H1 (cell line): ENCODE measurements around the gene DYNLL1. TPM values are rescaled to one million over a fixed set of nuclear protein-coding genes. Genes with fewer than 3 reads are reported as not detected.

ENCODE experiments used
- CTCF ChIA-PET: fragments of 300-600 bp; sonication (Branson Sonifier 250); formaldehyde crosslinking; loops from one replicate; lab custom pipeline; 2021; ENCODE audit not compliant: partially characterized antibody; lab: Charles Lee
- POLR2A ChIA-PET: fragments of 300-600 bp; sonication (Branson Sonifier 250); formaldehyde crosslinking; loops from one replicate; lab custom pipeline; 2021; ENCODE audit warnings: inconsistent platforms; ENCODE audit not compliant: partially characterized antibody; lab: Charles Lee
- DNase-seq, 2 experiments: peaks; one replicate each; pipeline versions ENCODE4 v3.0.0 to v3.0.0-alpha.2; 2010 to 2022; ENCODE audit warnings: low spot score in 2 of 2, low read depth in 1 of 2, mixed read lengths in 1 of 2
- FAIRE-seq: peaks from 2 replicates; lab custom pipeline; 2011; peaks lifted over from hg19 to GRCh38; lab: Jason Lieb, UNC
- H2AFZ ChIP-seq: 2 replicates; pipeline ENCODE4 v1.8.1; 2012; ENCODE audit warnings: low read length, inconsistent platforms
- H2AK5ac ChIP-seq: 2 replicates; pipeline ENCODE4 v1.6.1; 2013; ENCODE audit warnings: low read depth, low read length
- H2BK120ac ChIP-seq: replicated peaks from 2 replicates; pipeline ENCODE3; 2013; ENCODE audit warnings: low read depth, low read length, inconsistent platforms
- H2BK12ac ChIP-seq: 2 replicates; pipeline ENCODE4 v1.6.1; 2013; ENCODE audit warnings: low read depth, low read length
- H2BK15ac ChIP-seq: 2 replicates; pipeline ENCODE4 v1.6.1; 2013; ENCODE audit warnings: low read length
- H2BK20ac ChIP-seq: 2 replicates; pipeline ENCODE4 v1.6.1; 2013; ENCODE audit warnings: low read length
- H2BK5ac ChIP-seq: 2 replicates; pipeline ENCODE4 v1.6.1; 2013; ENCODE audit warnings: low read depth, low read length
- H3K14ac ChIP-seq: 2 replicates; pipeline ENCODE4 v1.6.1; 2013; ENCODE audit warnings: inconsistent platforms; ENCODE audit not compliant: insufficient read length
- H3K18ac ChIP-seq: 2 replicates; pipeline ENCODE4 v1.6.1; 2013; ENCODE audit warnings: low read length; ENCODE audit errors: extremely low read depth
- H3K23ac ChIP-seq: 2 replicates; pipeline ENCODE4 v1.6.1; 2013; ENCODE audit warnings: inconsistent platforms; ENCODE audit not compliant: insufficient read length
- H3K23me2 ChIP-seq: 2 replicates; pipeline ENCODE4 v1.6.1; 2013; ENCODE audit warnings: low read depth, low read length
- H3K27ac ChIP-seq: 2 replicates; pipeline ENCODE4 v1.6.1; 2011; ENCODE audit warnings: low read depth, low read length, inconsistent platforms
- H3K27me3 ChIP-seq, 4 experiments: replicated peaks in 1 of 4; 1 replicate in 1 of 4; 2 replicates in 3 of 4; pipeline versions ENCODE4 v1.6.1 to v1.8.1; 2011 to 2013; ENCODE audit warnings: low read length in 3 of 4, mild to moderate bottlenecking in 3 of 4, inconsistent platforms in 2 of 4, mixed read lengths in 2 of 4, moderate library complexity in 1 of 4; ENCODE audit not compliant: control insufficient read depth in 3 of 4, insufficient read depth in 3 of 4; ENCODE audit errors: extremely low read depth in 1 of 4
- H3K36me3 ChIP-seq, 4 experiments: 2 replicates each; pipeline versions ENCODE4 v1.6.1 to v1.8.1; 2011 to 2013; ENCODE audit warnings: mild to moderate bottlenecking in 4 of 4, low read length in 3 of 4, moderate library complexity in 2 of 4, control low read depth in 1 of 4, inconsistent platforms in 1 of 4; ENCODE audit not compliant: insufficient read depth in 4 of 4, control insufficient read depth in 2 of 4
- H3K4ac ChIP-seq: replicated peaks from 2 replicates; pipeline ENCODE3; 2013; ENCODE audit warnings: low read length, low read depth, mixed read lengths, inconsistent platforms; ENCODE audit not compliant: insufficient read length
- H3K4me1 ChIP-seq, 4 experiments: replicated peaks in 1 of 4; 1 replicate in 1 of 4; 2 replicates in 3 of 4; pipeline versions ENCODE4 v1.6.1 to v1.8.1; 2011 to 2013; ENCODE audit warnings: low read length in 3 of 4, inconsistent platforms in 2 of 4, mixed read lengths in 1 of 4; ENCODE audit not compliant: insufficient read depth in 4 of 4, control insufficient read depth in 3 of 4
- H3K4me2 ChIP-seq, 2 experiments: 2 replicates each; pipeline versions ENCODE4 v1.6.1 to v1.8.1; 2011 to 2013; ENCODE audit warnings: low read depth in 2 of 2, low read length in 2 of 2, control low read depth in 1 of 2, inconsistent platforms in 1 of 2, mild to moderate bottlenecking in 1 of 2; ENCODE audit not compliant: insufficient read depth in 1 of 2
- H3K4me3 ChIP-seq, 4 experiments: fragments of 200-600, 300-600 bp in 1 of 4; sonication (generic), shearing (Covaris generic), sonication (Bioruptor Twin) in 1 of 4; 2 replicates each; pipeline versions ENCODE4 v1.5.1 to v1.8.1; 2011 to 2016; ENCODE audit warnings: low read length in 4 of 4, low read depth in 3 of 4, control low read depth in 2 of 4, inconsistent platforms in 2 of 4, mild to moderate bottlenecking in 2 of 4, mixed read lengths in 1 of 4, moderate library complexity in 1 of 4; ENCODE audit not compliant: insufficient read depth in 2 of 4; ENCODE audit errors: extremely low read depth in 1 of 4
- H3K56ac ChIP-seq: replicated peaks from 2 replicates; pipeline ENCODE3; 2013; ENCODE audit warnings: low read depth, mild to moderate bottlenecking, mixed read lengths, low read length, inconsistent platforms; ENCODE audit not compliant: insufficient read length
- H3K79me1 ChIP-seq: 2 replicates; pipeline ENCODE4 v1.6.1; 2013; ENCODE audit warnings: low read depth, low read length, control low read depth
- H3K79me2 ChIP-seq, 2 experiments: 2 replicates each; pipeline versions ENCODE4 v1.6.1 to v1.8.1; 2012 to 2013; ENCODE audit warnings: low read length in 2 of 2, mild to moderate bottlenecking in 2 of 2, inconsistent platforms in 1 of 2; ENCODE audit not compliant: insufficient read depth in 2 of 2, control insufficient read depth in 1 of 2
- H3K9ac ChIP-seq, 4 experiments: replicated peaks in 1 of 4; 1 replicate in 1 of 4; 2 replicates in 3 of 4; pipeline versions ENCODE4 v1.6.1 to v1.8.1; 2011 to 2013; ENCODE audit warnings: low read depth in 3 of 4, low read length in 3 of 4, control low read depth in 2 of 4, mild to moderate bottlenecking in 2 of 4, moderate library complexity in 2 of 4, inconsistent platforms in 1 of 4; ENCODE audit errors: extremely low read depth in 1 of 4
- H3K9me3 ChIP-seq, 2 experiments: 2 replicates each; pipeline versions ENCODE4 v1.6.1 to v1.8.1; 2012 to 2013; ENCODE audit warnings: mild to moderate bottlenecking in 2 of 2, moderate library complexity in 2 of 2, control low read depth in 1 of 2, inconsistent platforms in 1 of 2, low read depth in 1 of 2, low read length in 1 of 2, mixed read lengths in 1 of 2; ENCODE audit not compliant: insufficient read depth in 2 of 2
- H4K20me1 ChIP-seq, 2 experiments: replicated peaks in 1 of 2; 2 replicates each; pipeline versions ENCODE3 to v1.8.1; 2011 to 2013; ENCODE audit warnings: inconsistent platforms in 2 of 2, low read length in 2 of 2, mild to moderate bottlenecking in 1 of 2; ENCODE audit not compliant: insufficient read depth in 2 of 2, control insufficient read depth in 1 of 2
- H4K5ac ChIP-seq: 2 replicates; pipeline ENCODE4 v1.6.1; 2013; ENCODE audit warnings: low read length, low read depth, mixed read lengths, inconsistent platforms; ENCODE audit not compliant: insufficient read length
- H4K8ac ChIP-seq: 2 replicates; pipeline ENCODE4 v1.8.0; 2013; ENCODE audit warnings: mild to moderate bottlenecking, moderate library complexity, low read length, inconsistent platforms; ENCODE audit not compliant: insufficient read depth; ENCODE audit errors: extremely low read depth
- H4K91ac ChIP-seq: replicated peaks from 2 replicates; pipeline ENCODE3; 2013; ENCODE audit warnings: low read length, mixed read lengths, inconsistent platforms; ENCODE audit not compliant: insufficient read length
- RAD21 ChIP-seq, 2 experiments: IDR thresholded peaks in 1 of 2; conservative IDR thresholded peaks in 1 of 2; 2 replicates each; pipeline ENCODE4 v1.6.1; 2011; ENCODE audit warnings: low read depth in 2 of 2, low read length in 2 of 2, improper control_type of control experiment in 1 of 2, inconsistent platforms in 1 of 2, mild to moderate bottlenecking in 1 of 2, moderate library complexity in 1 of 2
- YY1 ChIP-seq: IDR thresholded peaks from 2 replicates; pipeline ENCODE4 v1.6.1; 2011; ENCODE audit warnings: low read depth, mild to moderate bottlenecking, low read length
- WGBS, 2 experiments: shearing (Covaris generic) in 1 of 2; methylation state at CpG; one replicate each; pipeline versions ENCODE4 v1.1.6 to v1.1.7; 2013 to 2015; ENCODE audit warnings: low lambda C conversion rate in 2 of 2, mixed read lengths in 2 of 2, inconsistent platforms in 1 of 2, low coverage in 1 of 2, missing lambda C conversion rate in 1 of 2; ENCODE audit not compliant: insufficient replicate concordance in 2 of 2, insufficient coverage in 1 of 2, insufficient read length in 1 of 2; ENCODE audit errors: extremely low coverage in 1 of 2, missing lambda C conversion rate in 1 of 2; 5-methylcytosine and 5-hydroxymethylcytosine counted together
- polyA plus RNA-seq, 7 experiments: library from polyadenylated mRNA; depleted of rRNA in 3 of 7; stranded (reverse) in 5 of 7; unstranded in 2 of 7; fragments of >200 nt in 5 of 7; fragments of 200-250 nt in 2 of 7; gene quantifications; 1 replicate in 5 of 7; 2 replicates in 1 of 7; 4 replicates in 1 of 7; pipeline versions ENCODE4 v1.2.1 to v1.2.3, GENCODE V29; 2011 to 2013; ENCODE audit warnings: missing spikeins in 2 of 7, mixed read lengths in 2 of 7
- total RNA-seq: library from RNA; stranded (reverse); fragmentation: NEBNext Ultra II Directional; extraction: Animal tissue kit (Norgen Biotek cat#: 25700); gene quantifications from 2 replicates; pipeline ENCODE4 v1.2.1, GENCODE V29; 2021

DYNLL1 gene
- total and polyA plus RNA-seq, 2 of the 8 experiments (the other 6 are each of a cell fraction or from before 2014, with no cell fraction given), result 423 to 488 TPM

- ChIA-PET POLR2A (interaction anchor here (1.0 to 19.6 kb wide), 10 partner anchors 10 to 164 kb away, joined by 3 to 365 read pairs (median 4); partner anchors contain the start of genes GATC, RNU4-1, SRSF9 and TRIAP1), CTCF (interaction anchor here (0.6 to 11.4 kb wide), 33 partner anchors 9 to 227 kb away, joined by 3 to 152 read pairs (median 4); partner anchors contain the start of genes COX6A1, GATC, PLA2G1B and SRSF9)
- no peaks in the 10 kb centered on the region for H3K9me3 ChIP-seq
- no peaks in the 10 kb centered on the region for H3K79me2 ChIP-seq
- H3K4me1 ChIP-seq, result no peaks in the 10 kb centered on the region; a peak in 1 of 7 replicates
- DNase-seq (no peak), FAIRE-seq (peak; percentile 45)
- H4K20me1 ChIP-seq, result peaks cover 4 to 6% of the 10 kb centered on the region in 2 experiments
- no peak overlapping the region for H4K5ac ChIP-seq
- no peak overlapping the region for H3K4ac ChIP-seq
- H3K27ac ChIP-seq, result no peak overlapping the region
- no peak overlapping the region for H2AFZ ChIP-seq
- H2BK15ac ChIP-seq, result no peak overlapping the region
- no peak overlapping the region for H4K8ac ChIP-seq
- no peak overlapping the region for H2AK5ac ChIP-seq
- 95% methylated on average over 6 of the region's 6 CpGs; no CpG with 5 or more reads in 1 of the 2 experiments for WGBS, 2 experiments
- no peak overlapping the region for H4K91ac ChIP-seq
- H3K56ac ChIP-seq, result no peak overlapping the region
- H3K79me1 ChIP-seq, result no peaks in the 10 kb centered on the region; the same call in 1 of the 2 replicates
- no peak overlapping the region for H2BK120ac ChIP-seq
- H2BK20ac ChIP-seq, result no peak overlapping the region
- no peak overlapping the region for H2BK5ac ChIP-seq
- no peak overlapping the region for H3K14ac ChIP-seq
- H3K4me2 ChIP-seq, result no peak overlapping the region
- H3K9ac ChIP-seq, result no peak overlapping the region
- H3K23me2 ChIP-seq, result no peaks in the 10 kb centered on the region
- H3K36me3 ChIP-seq, result peaks cover 21 to 75% (median 51%) of the 10 kb centered on the region in 4 experiments
- no peak overlapping the region for H3K4me3 ChIP-seq
- no peak overlapping the region for H3K18ac ChIP-seq
- no peak overlapping the region for H3K23ac ChIP-seq
- H3K27me3 ChIP-seq, result no peaks in the 10 kb centered on the region
- no peak overlapping the region for H2BK12ac ChIP-seq
- peak; percentile 32 to 54 for TF ChIP-seq RAD21 (IDR thresholded peaks at IDR 0.05 in 1 of 2, conservative IDR thresholded peaks at IDR 0.05 in 1 of 2; ENCODE audit: low read depth in 2 of 2, low read length in 2 of 2)
- no peak for TF ChIP-seq YY1
Observed at GRCh38 chr12:120457133-120457532, 38.8 kb upstream of the DYNLL1 start.
